WI38 (cell line): Measurements from ENCODE around the gene XPNPEP2.
"Not testable (repeated sequence)": the region's sequence is repeated elsewhere in the genome, so short reads cannot be mapped to it uniquely, and the experiment has no call there.

Source experiments
- H3K4me3 ChIP-seq: 2 replicates; pipeline ENCODE4 v1.5.1; 2011; ENCODE audit warnings: low read depth, mild to moderate bottlenecking, control low read depth, low read length
- CTCF ChIP-seq: IDR thresholded peaks from 2 replicates; pipeline ENCODE4 v1.5.1; 2012; ENCODE audit warnings: low read depth, mild to moderate bottlenecking, control low read depth, low read length

Gene XPNPEP2

GRCh38 chrX:129741880-129742758 lies 3.3 kb downstream of the XPNPEP2 start:
- no peak for TF ChIP-seq CTCF

GRCh38 chrX:129742759-129743152 lies 4.0 kb downstream of the XPNPEP2 start:
- not testable (repeated sequence) for H3K4me3 ChIP-seq

More at GRCh38 chrX:129741880-129742758, 3.3 kb downstream of the XPNPEP2 start:
- H3K4me3 ChIP-seq: no peak overlapping the region

- no peak overlapping the region for H3K4me3 ChIP-seq
- TF ChIP-seq CTCF: no peak
Measured at GRCh38 chrX:129743821-129744220, 5.0 kb downstream of the XPNPEP2 start.

GRCh38 chrX:129744861-129745321 lies 6.1 kb downstream of the XPNPEP2 start:
- no peak for TF ChIP-seq CTCF
- H3K4me3 ChIP-seq: no peak overlapping the region

- no peak for TF ChIP-seq CTCF
- no peak overlapping the region for H3K4me3 ChIP-seq
Measured at GRCh38 chrX:129746557-129747470, 8.0 kb downstream of the XPNPEP2 start.

GRCh38 chrX:129747533-129747932 lies 8.8 kb downstream of the XPNPEP2 start:
- no peak overlapping the region for H3K4me3 ChIP-seq
- TF ChIP-seq CTCF: no peak

- H3K4me3 ChIP-seq: no peak overlapping the region
- no peak for TF ChIP-seq CTCF
Measured at GRCh38 chrX:129748305-129748704, 9.5 kb downstream of the XPNPEP2 start.
